Measurements from ENCODE around the gene NGFR.

- TF ChIP-seq CTCF (conservative IDR thresholded peaks at IDR 0.05): peak; percentile 79
- TF ChIP-seq EZH2 (IDR thresholded peaks at IDR 0.05; ENCODE audit: low read depth): no peak
Observed at GRCh38 chr17:49548506-49549310, 53.6 kb downstream of the NGFR start.
